ENCODE data around the gene HTRA3.
A peak's percentile ranks its signal among the peaks of the same experiment; 100 is the strongest.

Gene HTRA3

GRCh38 chr4:8247047-8247930 lies 22.3 kb upstream of the HTRA3 start:
- no peak for DNase-seq (ENCODE audit: low spot score)

- no peak for DNase-seq (ENCODE audit: low spot score)
Observed at GRCh38 chr4:8248091-8248490, 21.5 kb upstream of the HTRA3 start.

- no peak for DNase-seq (ENCODE audit: low spot score)
Observed at GRCh38 chr4:8250227-8250626, 19.3 kb upstream of the HTRA3 start.

GRCh38 chr4:8250637-8251036 lies 18.9 kb upstream of the HTRA3 start:
- DNase-seq (ENCODE audit: low spot score), result no peak

GRCh38 chr4:8251110-8251883 lies 18.3 kb upstream of the HTRA3 start:
- DNase-seq (ENCODE audit: low spot score), result no peak

- no peak for DNase-seq (ENCODE audit: low spot score)
Observed at GRCh38 chr4:8252301-8253173, 17.0 kb upstream of the HTRA3 start.

- DNase-seq (ENCODE audit: low spot score), result no peak
Observed at GRCh38 chr4:8254076-8254475, 15.5 kb upstream of the HTRA3 start.

- DNase-seq (ENCODE audit: low spot score), result no peak
Observed at GRCh38 chr4:8255698-8256441, 13.7 kb upstream of the HTRA3 start.

GRCh38 chr4:8257854-8258253 lies 11.7 kb upstream of the HTRA3 start:
- no peak for DNase-seq (ENCODE audit: low spot score)

GRCh38 chr4:8258552-8259212 lies 10.9 kb upstream of the HTRA3 start:
- DNase-seq (ENCODE audit: low spot score), result no peak

- peak; percentile 59 for DNase-seq (ENCODE audit: low spot score)
Observed at GRCh38 chr4:8259743-8260430, 9.7 kb upstream of the HTRA3 start.

- DNase-seq (ENCODE audit: low spot score), result no peak
Observed at GRCh38 chr4:8260656-8261111, 8.9 kb upstream of the HTRA3 start.

GRCh38 chr4:8261851-8262535 lies 7.6 kb upstream of the HTRA3 start:
- DNase-seq (ENCODE audit: low spot score), result no peak

GRCh38 chr4:8262637-8263322 lies 6.8 kb upstream of the HTRA3 start:
- DNase-seq (ENCODE audit: low spot score), result no peak

GRCh38 chr4:8263397-8263796 lies 6.2 kb upstream of the HTRA3 start:
- no peak for DNase-seq (ENCODE audit: low spot score)

GRCh38 chr4:8264106-8264505 lies 5.4 kb upstream of the HTRA3 start:
- DNase-seq (ENCODE audit: low spot score), result no peak

- DNase-seq (ENCODE audit: low spot score), result no peak
Observed at GRCh38 chr4:8265171-8265929, 4.2 kb upstream of the HTRA3 start.

GRCh38 chr4:8266088-8266487 lies 3.5 kb upstream of the HTRA3 start:
- DNase-seq (ENCODE audit: low spot score), result no peak

Data from D341Med (cell line).